GM19099 (cell line): Measurements from ENCODE around the gene GPAT3.

Experiments
- POLR2A ChIP-seq: IDR thresholded peaks from 3 replicates; pipeline ENCODE4 v1.6.1; 2011; ENCODE audit warnings: low read depth; ENCODE audit not compliant: insufficient read length; ENCODE audit errors: extremely low read depth

The GPAT3 gene

GRCh38 chr4:83613994-83614393 lies 78.1 kb downstream of the GPAT3 start:
- no peak for TF ChIP-seq POLR2A

GRCh38 chr4:83616252-83616651 lies 80.3 kb downstream of the GPAT3 start:
- no peak for TF ChIP-seq POLR2A

GRCh38 chr4:83617371-83618035 lies 81.6 kb downstream of the GPAT3 start:
- TF ChIP-seq POLR2A: no peak

- no peak for TF ChIP-seq POLR2A
Observed at GRCh38 chr4:83618431-83618830, 82.5 kb downstream of the GPAT3 start.

GRCh38 chr4:83618991-83619645 lies 83.2 kb downstream of the GPAT3 start:
- no peak for TF ChIP-seq POLR2A

GRCh38 chr4:83625821-83626220 lies 89.9 kb downstream of the GPAT3 start:
- TF ChIP-seq POLR2A: no peak

GRCh38 chr4:83626245-83626836 lies 90.4 kb downstream of the GPAT3 start:
- no peak for TF ChIP-seq POLR2A

GRCh38 chr4:83629945-83630721 lies 94.2 kb downstream of the GPAT3 start:
- no peak for TF ChIP-seq POLR2A

- no peak for TF ChIP-seq POLR2A
Observed at GRCh38 chr4:83631066-83631465, 95.2 kb downstream of the GPAT3 start.

- TF ChIP-seq POLR2A: no peak
Observed at GRCh38 chr4:83636930-83637329, 101.0 kb downstream of the GPAT3 start.

GRCh38 chr4:83639849-83640493 lies 104.1 kb downstream of the GPAT3 start:
- no peak for TF ChIP-seq POLR2A

GRCh38 chr4:83643036-83643435 lies 107.1 kb downstream of the GPAT3 start:
- TF ChIP-seq POLR2A: no peak

- TF ChIP-seq POLR2A: no peak
Observed at GRCh38 chr4:83644677-83645659, 109.1 kb downstream of the GPAT3 start.
